Progenitor cell of endocrine pancreas (in vitro differentiated cells): ENCODE measurements around the gene ZNF366. TPM values are rescaled to one million over a fixed set of nuclear protein-coding genes. Genes with fewer than 3 reads are reported as not detected.

Experiments
- DNase-seq: peaks from one replicate; pipeline ENCODE4 v3.0.0; 2021; ENCODE audit warnings: low spot score; ENCODE audit not compliant: unreplicated experiment
- H3K27ac Mint-ChIP-seq: 2 replicates; pipeline ENCODE4 v1.8.0; 2021; ENCODE audit warnings: mild to moderate bottlenecking, moderate library complexity, mixed read lengths
- H3K27me3 Mint-ChIP-seq: 2 replicates; pipeline ENCODE4 v1.8.0; 2021; ENCODE audit warnings: mixed read lengths
- H3K36me3 Mint-ChIP-seq: 2 replicates; pipeline ENCODE4 v1.8.0; 2022; ENCODE audit warnings: mixed read lengths; ENCODE audit not compliant: insufficient read depth
- H3K4me1 Mint-ChIP-seq: 2 replicates; pipeline ENCODE4 v1.8.0; 2021; ENCODE audit warnings: low read depth, mixed read lengths
- H3K4me3 Mint-ChIP-seq: 2 replicates; pipeline ENCODE4 v1.8.0; 2021; ENCODE audit warnings: low read depth, mild to moderate bottlenecking, moderate library complexity, mixed read lengths
- H3K9me3 Mint-ChIP-seq: 2 replicates; pipeline ENCODE4 v1.8.0; 2021; ENCODE audit warnings: low read depth, mixed read lengths
- total RNA-seq: library from RNA; stranded (reverse); gene quantifications from 2 replicates; pipeline ENCODE4 v1.2.1, GENCODE V29; 2021
- TF ChIP-seq, protein P1 (sequence below): fragments of 200-600 bp; sonication (generic); IDR thresholded peaks from one replicate; pipeline ENCODE4 v1.5.0; 2021; ENCODE audit warnings: antibody characterized with exemption, mild to moderate bottlenecking; ENCODE audit not compliant: unreplicated experiment

ZNF366 gene
- total RNA-seq, 1 donor from 2014 or later, result not detected

DNA sequence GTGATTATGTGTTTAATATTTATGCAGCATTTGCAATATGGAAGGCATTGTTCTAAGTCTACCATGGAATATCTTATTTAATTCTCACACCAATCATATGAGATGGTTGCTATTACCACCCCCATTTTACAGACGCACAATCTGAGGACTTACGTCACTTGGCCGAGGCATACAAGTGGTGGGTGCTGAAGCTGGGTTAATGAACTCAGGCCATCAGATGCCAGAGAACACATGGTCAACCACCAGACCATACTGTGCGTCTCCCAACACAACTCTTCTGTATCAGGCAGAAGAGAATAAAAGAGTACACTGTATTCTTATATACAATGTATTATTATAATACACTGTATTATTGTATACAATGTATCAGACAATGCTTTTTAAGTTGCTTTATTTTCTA is 59.5 kb downstream of the ZNF366 start:
- no peak overlapping the region for H3K4me3 Mint-ChIP-seq

DNA sequence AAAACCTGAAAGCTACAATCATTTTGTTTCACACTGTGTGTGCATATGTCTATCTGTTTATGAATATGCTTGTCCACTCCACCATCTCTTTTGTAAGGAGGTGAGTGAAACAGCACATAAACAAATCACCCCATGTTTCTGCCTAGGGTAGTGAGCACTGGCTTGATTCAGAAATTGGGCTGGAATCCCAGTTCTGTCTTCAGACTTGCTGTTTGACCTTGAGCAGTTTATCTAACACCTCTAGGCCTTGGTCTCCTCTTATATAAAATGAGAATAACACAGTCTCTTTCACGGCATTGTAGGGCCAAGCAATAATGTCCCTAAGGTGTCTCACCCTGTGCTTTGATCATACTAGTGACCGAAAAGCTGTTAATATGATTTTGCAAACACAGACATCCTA is 61.2 kb downstream of the ZNF366 start:
- H3K27ac Mint-ChIP-seq, result no peak overlapping the region
- peaks cover 5% of the 10 kb centered on the region for H3K27me3 Mint-ChIP-seq
- H3K4me3 Mint-ChIP-seq, result no peak overlapping the region
- no peaks in the 10 kb centered on the region for H3K36me3 Mint-ChIP-seq
- DNase-seq, result no peak
- H3K9me3 Mint-ChIP-seq, result no peaks in the 10 kb centered on the region
- TF ChIP-seq, protein P1, sequence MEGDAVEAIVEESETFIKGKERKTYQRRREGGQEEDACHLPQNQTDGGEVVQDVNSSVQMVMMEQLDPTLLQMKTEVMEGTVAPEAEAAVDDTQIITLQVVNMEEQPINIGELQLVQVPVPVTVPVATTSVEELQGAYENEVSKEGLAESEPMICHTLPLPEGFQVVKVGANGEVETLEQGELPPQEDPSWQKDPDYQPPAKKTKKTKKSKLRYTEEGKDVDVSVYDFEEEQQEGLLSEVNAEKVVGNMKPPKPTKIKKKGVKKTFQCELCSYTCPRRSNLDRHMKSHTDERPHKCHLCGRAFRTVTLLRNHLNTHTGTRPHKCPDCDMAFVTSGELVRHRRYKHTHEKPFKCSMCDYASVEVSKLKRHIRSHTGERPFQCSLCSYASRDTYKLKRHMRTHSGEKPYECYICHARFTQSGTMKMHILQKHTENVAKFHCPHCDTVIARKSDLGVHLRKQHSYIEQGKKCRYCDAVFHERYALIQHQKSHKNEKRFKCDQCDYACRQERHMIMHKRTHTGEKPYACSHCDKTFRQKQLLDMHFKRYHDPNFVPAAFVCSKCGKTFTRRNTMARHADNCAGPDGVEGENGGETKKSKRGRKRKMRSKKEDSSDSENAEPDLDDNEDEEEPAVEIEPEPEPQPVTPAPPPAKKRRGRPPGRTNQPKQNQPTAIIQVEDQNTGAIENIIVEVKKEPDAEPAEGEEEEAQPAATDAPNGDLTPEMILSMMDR, result no peak
- H3K4me1 Mint-ChIP-seq, result no peaks in the 10 kb centered on the region

More for the DNA sequence above, 59.5 kb downstream of the ZNF366 start:
- H3K27me3 Mint-ChIP-seq, result peaks cover 5% of the 10 kb centered on the region
- no peak overlapping the region for H3K27ac Mint-ChIP-seq
- no peaks in the 10 kb centered on the region for H3K9me3 Mint-ChIP-seq
- no peaks in the 10 kb centered on the region for H3K36me3 Mint-ChIP-seq
- TF ChIP-seq, protein P1, result no peak
- no peaks in the 10 kb centered on the region for H3K4me1 Mint-ChIP-seq
- no peak for DNase-seq

GRCh38 chr5:72443883-72444282 is 63.3 kb downstream of the ZNF366 start:
- Mint-ChIP-seq H3K36me3 (no peaks in the 10 kb centered on the region), H3K4me3 (no peak overlapping the region), H3K4me1 (no peaks in the 10 kb centered on the region), H3K9me3 (no peaks in the 10 kb centered on the region), H3K27me3 (no peaks in the 10 kb centered on the region), H3K27ac (no peak overlapping the region)
- TF ChIP-seq, protein P1, result no peak
- DNase-seq, result no peak

- DNase-seq, result no peak
- TF ChIP-seq, protein P1, result no peak
- Mint-ChIP-seq H3K27ac (no peak overlapping the region), H3K36me3 (no peaks in the 10 kb centered on the region), H3K4me1 (no peaks in the 10 kb centered on the region), H3K9me3 (no peaks in the 10 kb centered on the region), H3K27me3 (no peaks in the 10 kb centered on the region), H3K4me3 (no peak overlapping the region)
Observed at GRCh38 chr5:72441862-72442540, 65.2 kb downstream of the ZNF366 start.

DNA sequence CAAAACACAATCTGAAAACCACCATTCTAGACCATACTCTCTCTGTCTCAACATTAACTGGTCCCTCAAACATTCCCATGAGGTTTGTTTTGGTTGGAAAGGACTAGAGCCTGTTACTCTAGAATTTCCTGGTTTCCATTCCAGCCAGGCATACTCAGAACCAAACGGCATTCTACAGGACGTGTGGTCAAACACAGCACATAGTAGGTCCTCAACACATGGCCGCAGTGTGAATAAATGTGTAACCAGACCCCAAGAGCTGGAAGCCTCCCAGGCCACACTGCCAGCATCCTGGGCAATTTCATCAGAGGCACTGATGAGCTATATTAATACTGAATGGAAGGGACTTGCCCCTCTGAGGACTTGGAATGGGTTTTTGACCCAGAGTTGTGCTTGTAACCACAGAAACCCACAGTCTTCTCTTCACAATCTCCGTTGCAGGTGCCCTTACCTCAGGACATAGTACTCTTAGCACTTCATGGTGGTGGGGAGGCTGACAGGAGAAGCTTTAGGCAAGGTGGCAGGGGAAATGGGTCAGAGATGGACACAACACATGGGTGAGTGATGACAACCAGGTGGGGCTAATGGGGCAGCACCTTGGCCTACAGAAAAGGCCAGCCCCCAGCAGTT is 66.0 kb downstream of the ZNF366 start:
- Mint-ChIP-seq H3K4me1 (no peaks in the 10 kb centered on the region), H3K36me3 (no peaks in the 10 kb centered on the region), H3K27ac (peak overlapping the region; percentile 69)

More for the DNA sequence above, 66.0 kb downstream of the ZNF366 start:
- Mint-ChIP-seq H3K4me3 (no peak overlapping the region), H3K27me3 (no peaks in the 10 kb centered on the region), H3K9me3 (no peaks in the 10 kb centered on the region)
- DNase-seq, result no peak
- TF ChIP-seq, protein P1, result no peak
